GM18951 (cell line): Measurements from ENCODE around the gene FLNB.

Experiments used
- POLR2A ChIP-seq: IDR thresholded peaks from 4 replicates; pipeline ENCODE4 v1.6.1; 2011; ENCODE audit warnings: mild to moderate bottlenecking; ENCODE audit not compliant: insufficient read length, insufficient read depth; ENCODE audit errors: extremely low read depth
- in situ Hi-C: fragments of 300-500 bp; cut with MboI; formaldehyde crosslinking; loops from one replicate; pipeline ENCODE4 v1.12.0; 2022; ENCODE audit warnings: low sequenced_read_pairs, mixed read lengths, inconsistent platforms; ENCODE audit not compliant: unreplicated experiment

Gene FLNB

GRCh38 chr3:58064923-58065638 is 56.9 kb downstream of the FLNB start:
- in situ Hi-C loops = no loop called here
- no peak for TF ChIP-seq POLR2A

GRCh38 chr3:58065700-58066167 is 57.5 kb downstream of the FLNB start:
- TF ChIP-seq POLR2A = no peak
- in situ Hi-C loops = no loop called here

- in situ Hi-C loops = no loop called here
- TF ChIP-seq POLR2A = no peak
These were observed 58.6 kb downstream of the FLNB start for GRCh38 chr3:58066842-58067241.

- no peak for TF ChIP-seq POLR2A
- in situ Hi-C loops = no loop called here
These were observed 60.0 kb downstream of the FLNB start for GRCh38 chr3:58068122-58068809.

- in situ Hi-C loops = no loop called here
- TF ChIP-seq POLR2A = no peak
These were observed 63.3 kb downstream of the FLNB start for GRCh38 chr3:58071480-58071971.

- no peak for TF ChIP-seq POLR2A
- in situ Hi-C loops = no loop called here
These were observed 64.0 kb downstream of the FLNB start for GRCh38 chr3:58072052-58072762.

GRCh38 chr3:58072763-58073130 is 64.5 kb downstream of the FLNB start:
- TF ChIP-seq POLR2A = no peak
- in situ Hi-C loops = no loop called here

- in situ Hi-C loops = no loop called here
- no peak for TF ChIP-seq POLR2A
These were observed 65.3 kb downstream of the FLNB start for GRCh38 chr3:58073301-58074108.

GRCh38 chr3:58074116-58074715 is 66.0 kb downstream of the FLNB start:
- no peak for TF ChIP-seq POLR2A
- in situ Hi-C loops = no loop called here

GRCh38 chr3:58074997-58075396 is 66.8 kb downstream of the FLNB start:
- in situ Hi-C loops = no loop called here
- TF ChIP-seq POLR2A = no peak

GRCh38 chr3:58077596-58078285 is 69.5 kb downstream of the FLNB start:
- no peak for TF ChIP-seq POLR2A
- in situ Hi-C loops = no loop called here

- in situ Hi-C loops = no loop called here
- TF ChIP-seq POLR2A = no peak
These were observed 70.4 kb downstream of the FLNB start for GRCh38 chr3:58078610-58079009.

- TF ChIP-seq POLR2A = no peak
- in situ Hi-C loops = no loop called here
These were observed 71.6 kb downstream of the FLNB start for GRCh38 chr3:58079773-58080172.
